ENCODE measurements around the gene CMPK1.

Gene CMPK1

GRCh38 chr1:47418122-47418521 is 84.5 kb downstream of the CMPK1 start:
- in situ Hi-C loops (cut with MboI; ENCODE audit: low sequenced_read_pairs): no loop called here

GRCh38 chr1:47418681-47419325 is 85.2 kb downstream of the CMPK1 start:
- in situ Hi-C loops (cut with MboI; ENCODE audit: low sequenced_read_pairs): no loop called here

GRCh38 chr1:47420547-47420946 is 87.0 kb downstream of the CMPK1 start:
- in situ Hi-C loops (cut with MboI; ENCODE audit: low sequenced_read_pairs): no loop called here

GRCh38 chr1:47423872-47424271 is 90.3 kb downstream of the CMPK1 start:
- in situ Hi-C loops (cut with MboI; ENCODE audit: low sequenced_read_pairs): no loop called here

- in situ Hi-C loops (cut with MboI; ENCODE audit: low sequenced_read_pairs): no loop called here
Observed at GRCh38 chr1:47424336-47424982, 90.9 kb downstream of the CMPK1 start.
